Breast epithelium (tissue), 4 donors: ENCODE measurements around the gene FHIT. TPM values are rescaled to one million over a fixed set of nuclear protein-coding genes. Genes with fewer than 3 reads are reported as not detected.

ENCODE experiments used
- DNase-seq, 2 donors: peaks; one replicate each; pipeline ENCODE4 v3.0.0-alpha.2; 2019; ENCODE audit warnings: low spot score in 2 of 2
- H3K27ac ChIP-seq, 2 donors: fragments of 200-600 bp; sonication (generic) in 1 of 2; one replicate each; pipeline ENCODE4 v1.5.1; 2016 to 2019; ENCODE audit warnings: mild to moderate bottlenecking in 1 of 2
- H3K27me3 ChIP-seq, 2 donors: fragments of 200-600 bp; sonication (generic) in 1 of 2; one replicate each; pipeline versions ENCODE4 v1.5.1 to v1.6.0; 2017 to 2019; ENCODE audit warnings: control low read depth in 1 of 2, mild to moderate bottlenecking in 1 of 2
- H3K36me3 ChIP-seq: fragments of 200-600 bp; one replicate; pipeline ENCODE4 v1.5.1; 2019
- H3K4me1 ChIP-seq, 2 donors: fragments of 200-600 bp; sonication (generic); one replicate each; pipeline ENCODE4 v1.5.1; 2016 to 2019; ENCODE audit warnings: control low read depth in 1 of 2
- H3K4me3 ChIP-seq, 3 donors: fragments of 200-600 bp; sonication (generic); 1 replicate in 2 of 3; 2 replicates in 1 of 3; pipeline ENCODE4 v1.5.1; 2016 to 2019; ENCODE audit warnings: mild to moderate bottlenecking in 3 of 3, moderate library complexity in 2 of 3
- H3K9me3 ChIP-seq, 2 donors: fragments of 200-600 bp; sonication (generic) in 1 of 2; one replicate each; pipeline ENCODE4 v1.5.1; 2016 to 2019; ENCODE audit warnings: control low read depth in 1 of 2
- POLR2A ChIP-seq: fragments of 450-650 bp; IDR thresholded peaks from one replicate; pipeline ENCODE4 v1.6.1; 2016; ENCODE audit warnings: antibody characterized with exemption, mild to moderate bottlenecking, moderate library complexity
- POLR2AphosphoS5 ChIP-seq, 3 donors: sonication (generic); formaldehyde crosslinking; IDR thresholded peaks; one replicate each; pipeline ENCODE4 v1.6.1; 2017; ENCODE audit warnings: antibody characterized with exemption in 3 of 3
- intact Hi-C: fragments of 100-400 bp; cut with DNase I; formaldehyde crosslinking; loops from one replicate; pipeline ENCODE4 v1.15.1; 2023; ENCODE audit warnings: low total_unique reads
- total RNA-seq, 3 donors: library from RNA; depleted of rRNA; stranded (reverse); fragments of >200 nt; gene quantifications; one replicate each; pipeline ENCODE4 v1.1.0, GENCODE V29; 2016
- TF ChIP-seq, protein P1 (sequence below), 3 donors: fragments of 450-650 bp; IDR thresholded peaks; one replicate each; pipeline ENCODE4 v1.5.1; 2016 to 2017; ENCODE audit warnings: antibody characterized with exemption in 3 of 3, mild to moderate bottlenecking in 3 of 3, moderate library complexity in 3 of 3

The FHIT gene
- total RNA-seq, 3 donors from 2014 or later = 9.0 to 19.2 (median 17.7) TPM

DNA sequence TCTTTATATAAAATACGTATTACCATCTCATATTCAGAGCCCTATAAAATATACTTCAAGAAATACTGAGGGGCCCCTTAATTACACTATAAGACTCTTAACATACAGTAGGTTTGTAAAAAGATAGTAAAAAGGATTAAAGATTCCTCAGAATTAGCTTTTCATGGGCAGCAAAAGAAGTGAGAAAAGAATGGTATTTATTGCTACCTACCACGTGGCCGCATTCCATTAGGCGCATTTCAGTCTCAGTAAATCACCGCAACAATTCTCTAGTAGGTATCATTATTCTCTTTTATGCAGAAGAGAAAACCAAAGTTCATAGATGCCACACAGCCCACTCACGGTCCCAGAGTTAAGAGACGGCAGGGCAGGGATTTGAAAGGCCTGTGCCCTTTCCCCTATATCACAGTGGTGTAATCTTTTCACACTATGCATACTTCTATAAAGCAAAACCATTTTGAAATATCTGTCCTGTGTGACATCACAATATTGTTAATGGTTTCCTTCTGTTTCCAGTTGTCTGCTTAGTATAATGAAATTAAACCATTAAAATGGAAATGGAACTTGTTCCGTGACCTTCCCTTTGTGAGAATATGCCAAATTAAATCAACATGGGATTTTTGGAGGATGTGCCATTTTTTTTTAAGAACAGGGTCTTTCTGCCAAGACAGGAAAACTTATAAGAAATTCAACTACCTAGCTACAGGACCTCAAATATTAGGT lies 1072.2 kb downstream of the FHIT start:
- intact Hi-C loops = no loop called here
- Histone ChIP-seq H3K36me3 (no peaks in the 10 kb centered on the region), H3K27ac (no peak overlapping the region), H3K27me3 (no peaks in the 10 kb centered on the region), H3K4me3 (no peak overlapping the region), H3K9me3 (no peaks in the 10 kb centered on the region), H3K4me1 (no peaks in the 10 kb centered on the region)
- no peak for DNase-seq
- TF ChIP-seq, protein P1, sequence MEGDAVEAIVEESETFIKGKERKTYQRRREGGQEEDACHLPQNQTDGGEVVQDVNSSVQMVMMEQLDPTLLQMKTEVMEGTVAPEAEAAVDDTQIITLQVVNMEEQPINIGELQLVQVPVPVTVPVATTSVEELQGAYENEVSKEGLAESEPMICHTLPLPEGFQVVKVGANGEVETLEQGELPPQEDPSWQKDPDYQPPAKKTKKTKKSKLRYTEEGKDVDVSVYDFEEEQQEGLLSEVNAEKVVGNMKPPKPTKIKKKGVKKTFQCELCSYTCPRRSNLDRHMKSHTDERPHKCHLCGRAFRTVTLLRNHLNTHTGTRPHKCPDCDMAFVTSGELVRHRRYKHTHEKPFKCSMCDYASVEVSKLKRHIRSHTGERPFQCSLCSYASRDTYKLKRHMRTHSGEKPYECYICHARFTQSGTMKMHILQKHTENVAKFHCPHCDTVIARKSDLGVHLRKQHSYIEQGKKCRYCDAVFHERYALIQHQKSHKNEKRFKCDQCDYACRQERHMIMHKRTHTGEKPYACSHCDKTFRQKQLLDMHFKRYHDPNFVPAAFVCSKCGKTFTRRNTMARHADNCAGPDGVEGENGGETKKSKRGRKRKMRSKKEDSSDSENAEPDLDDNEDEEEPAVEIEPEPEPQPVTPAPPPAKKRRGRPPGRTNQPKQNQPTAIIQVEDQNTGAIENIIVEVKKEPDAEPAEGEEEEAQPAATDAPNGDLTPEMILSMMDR (IDR thresholded peaks at IDR 0.05) = no peak
- TF ChIP-seq POLR2AphosphoS5 (IDR thresholded peaks at IDR 0.05) (no peak), POLR2A (no peak)

DNA sequence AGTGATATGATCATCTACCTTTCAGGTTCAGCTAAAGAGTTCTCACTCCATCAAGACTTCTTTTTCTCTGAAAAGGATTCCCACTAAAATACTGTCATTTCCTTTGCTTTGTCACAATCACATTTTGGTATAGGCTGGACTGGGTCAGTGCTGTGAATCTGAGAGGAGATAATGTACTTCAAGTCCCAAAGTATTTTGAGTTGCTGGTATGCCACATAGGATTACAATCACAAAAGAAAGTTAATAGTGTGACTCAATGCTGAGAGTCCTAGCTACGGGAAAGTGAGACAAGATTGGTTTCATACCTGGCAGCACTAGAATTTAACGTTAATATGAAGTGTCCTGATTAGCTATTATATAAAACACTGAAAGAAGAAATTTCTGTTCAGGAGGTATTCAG lies 1073.5 kb downstream of the FHIT start:
- Histone ChIP-seq H3K27ac (no peak overlapping the region), H3K4me1 (no peaks in the 10 kb centered on the region), H3K36me3 (no peaks in the 10 kb centered on the region), H3K27me3 (no peaks in the 10 kb centered on the region), H3K9me3 (no peaks in the 10 kb centered on the region), H3K4me3 (no peak overlapping the region)
- intact Hi-C loops = no loop called here
- TF ChIP-seq POLR2AphosphoS5 (IDR thresholded peaks at IDR 0.05) (no peak), POLR2A (no peak)
- TF ChIP-seq, protein P1 (IDR thresholded peaks at IDR 0.05) = no peak
- DNase-seq = no peak

DNA sequence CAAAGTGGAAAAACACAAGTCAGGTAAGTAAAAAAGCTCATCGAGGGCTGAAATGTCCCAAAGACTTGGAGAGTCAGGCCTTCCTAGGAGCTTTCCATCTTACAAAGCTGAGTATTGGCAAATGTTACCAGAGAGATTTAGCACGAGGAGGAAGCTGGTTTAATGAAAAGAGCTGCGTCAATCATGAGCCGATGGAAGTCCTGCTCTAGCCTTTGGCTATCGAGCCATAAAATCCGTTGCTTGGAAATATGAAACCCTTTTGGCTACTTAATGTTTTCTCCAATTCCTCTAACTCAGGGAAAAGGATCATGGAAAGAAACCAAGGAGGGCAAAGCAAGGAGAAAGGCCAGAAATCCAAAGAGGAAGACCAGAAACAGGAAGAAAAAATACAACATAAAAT lies 1074.6 kb downstream of the FHIT start:
- Histone ChIP-seq H3K36me3 (no peaks in the 10 kb centered on the region), H3K9me3 (no peaks in the 10 kb centered on the region), H3K4me3 (no peak overlapping the region), H3K27ac (no peak overlapping the region), H3K27me3 (no peaks in the 10 kb centered on the region), H3K4me1 (no peaks in the 10 kb centered on the region)
- intact Hi-C loops = no loop called here
- DNase-seq = no peak
- TF ChIP-seq POLR2AphosphoS5 (IDR thresholded peaks at IDR 0.05) (no peak), POLR2A (no peak)
- TF ChIP-seq, protein P1 (IDR thresholded peaks at IDR 0.05) = no peak

DNA sequence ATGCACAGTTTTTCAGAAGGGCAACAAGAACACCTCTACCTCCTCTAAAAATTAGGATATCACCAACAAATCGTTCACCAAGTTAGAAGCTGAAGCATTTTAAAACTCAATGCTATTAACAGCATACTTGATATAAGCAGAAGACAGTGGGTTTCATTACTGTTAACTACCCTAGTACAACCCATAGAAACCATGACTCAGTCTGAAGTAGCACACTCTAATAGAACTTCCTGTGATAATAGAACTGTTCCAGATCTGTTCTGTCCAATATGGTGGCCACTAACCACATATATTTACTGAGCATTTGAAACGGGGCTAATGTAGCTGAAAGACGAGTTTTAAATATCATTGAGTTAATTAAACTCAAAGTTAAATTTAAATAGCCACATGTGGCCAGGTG lies 1075.6 kb downstream of the FHIT start:
- H3K4me3 ChIP-seq = no peak overlapping the region
- H3K27me3 ChIP-seq = no peaks in the 10 kb centered on the region
- intact Hi-C loops = no loop called here
- TF ChIP-seq POLR2A (no peak), POLR2AphosphoS5 (IDR thresholded peaks at IDR 0.05) (no peak)
- TF ChIP-seq, protein P1 (IDR thresholded peaks at IDR 0.05) = no peak
- no peaks in the 10 kb centered on the region for H3K9me3 ChIP-seq
- H3K4me1 ChIP-seq = no peaks in the 10 kb centered on the region
- no peaks in the 10 kb centered on the region for H3K36me3 ChIP-seq
- no peak for DNase-seq
- H3K27ac ChIP-seq = no peak overlapping the region

DNA sequence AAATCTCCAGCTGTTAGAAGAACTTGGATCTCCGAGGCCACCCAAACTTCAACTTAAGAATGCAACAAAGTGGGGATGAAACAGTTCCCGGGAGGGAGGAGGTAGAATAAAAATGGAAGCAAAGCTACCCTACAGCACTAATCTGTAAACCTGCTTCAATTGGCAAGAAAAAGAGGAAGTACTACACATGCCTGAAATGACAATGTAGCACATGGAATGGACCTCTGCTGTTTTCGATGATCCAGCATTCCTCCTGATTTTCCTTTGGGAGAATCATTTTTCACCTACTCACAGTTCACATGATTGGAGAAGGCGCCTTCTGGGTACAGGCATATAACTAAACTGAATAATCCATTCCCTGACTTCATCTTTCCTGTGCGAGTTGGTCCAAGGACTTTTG lies 1081.5 kb downstream of the FHIT start:
- Histone ChIP-seq H3K4me1 (no peaks in the 10 kb centered on the region), H3K4me3 (no peak overlapping the region), H3K27ac (no peak overlapping the region), H3K27me3 (no peaks in the 10 kb centered on the region), H3K36me3 (no peaks in the 10 kb centered on the region), H3K9me3 (no peaks in the 10 kb centered on the region)
- intact Hi-C loops = no loop called here
- TF ChIP-seq, protein P1 (IDR thresholded peaks at IDR 0.05) = no peak
- no peak for TF ChIP-seq POLR2AphosphoS5 (IDR thresholded peaks at IDR 0.05)
- no peak for TF ChIP-seq POLR2A
- no peak for DNase-seq
